GM23338 (cell line): ENCODE results near the gene LEFTY1. TPM values are rescaled to one million over a fixed set of nuclear protein-coding genes. Genes with fewer than 3 reads are reported as not detected.
A peak's percentile ranks its signal among the peaks of the same experiment; 100 is the strongest.

Experiments used
- ATAC-seq: fragments of 200-7000 bp; cut with Tn5 transposase; 3 replicates; pipeline ENCODE4 v1.9.1; 2020
- DNase-seq: peaks from one replicate; pipeline ENCODE4 v3.0.0-alpha.2; 2015; ENCODE audit warnings: low spot score
- H2AFZ ChIP-seq: fragments of 200-600 bp; sonication (generic); 2 replicates; pipeline ENCODE4 v1.8.0; 2016; ENCODE audit warnings: antibody characterized with exemption, mild to moderate bottlenecking, moderate library complexity
- H3F3A ChIP-seq: fragments of 200-600 bp; sonication (generic); replicated peaks from 2 replicates; pipeline ENCODE4 v1.8.0; 2017; ENCODE audit warnings: antibody characterized with exemption, mixed run types, low read depth
- H3K27ac ChIP-seq: fragments of 200-600 bp; sonication (generic); 2 replicates; pipeline ENCODE4 v1.6.1; 2016; ENCODE audit warnings: low read depth
- H3K27me3 ChIP-seq: fragments of 200-600 bp; sonication (generic); 2 replicates; pipeline ENCODE4 v1.8.0; 2016; ENCODE audit warnings: mild to moderate bottlenecking, mixed run types, moderate library complexity; ENCODE audit not compliant: insufficient read depth
- H3K36me3 ChIP-seq: fragments of 200-600 bp; sonication (generic); 2 replicates; pipeline ENCODE4 v1.8.0; 2016; ENCODE audit warnings: mild to moderate bottlenecking; ENCODE audit not compliant: insufficient read depth
- H3K4me1 ChIP-seq: fragments of 200-600 bp; sonication (generic); 2 replicates; pipeline ENCODE4 v1.8.0; 2016; ENCODE audit warnings: mild to moderate bottlenecking, moderate library complexity; ENCODE audit not compliant: insufficient read depth
- H3K4me2 ChIP-seq: fragments of 200-600 bp; sonication (generic); 2 replicates; pipeline ENCODE4 v1.7.1; 2017; ENCODE audit warnings: mixed run types
- H3K4me3 ChIP-seq: fragments of 200-600 bp; sonication (generic); 2 replicates; pipeline ENCODE4 v1.6.1; 2016; ENCODE audit warnings: mixed run types
- H3K79me2 ChIP-seq: fragments of 200-600 bp; sonication (generic); replicated peaks from 2 replicates; pipeline ENCODE4 v1.8.0; 2017; ENCODE audit warnings: mild to moderate bottlenecking; ENCODE audit not compliant: insufficient read depth
- H3K9me2 ChIP-seq: fragments of 200-600 bp; sonication (generic); 2 replicates; pipeline ENCODE4 v1.8.0; 2017; ENCODE audit not compliant: insufficient read depth
- H4K20me1 ChIP-seq: fragments of 200-600 bp; sonication (generic); replicated peaks from 2 replicates; pipeline ENCODE4 v1.8.0; 2017; ENCODE audit warnings: mild to moderate bottlenecking; ENCODE audit not compliant: insufficient read depth
- H3K27ac Mint-ChIP-seq: 2 replicates; pipeline ENCODE4 v1.8.0; 2020; ENCODE audit warnings: inconsistent platforms, mild to moderate bottlenecking, moderate library complexity, mixed read lengths
- H3K27me3 Mint-ChIP-seq: 3 replicates; pipeline ENCODE4 v1.8.0; 2022; ENCODE audit warnings: low read depth, mild to moderate bottlenecking, moderate library complexity, mixed read lengths, inconsistent platforms; ENCODE audit not compliant: insufficient read depth, poor library complexity
- H3K36me3 Mint-ChIP-seq: 3 replicates; pipeline ENCODE4 v1.8.0; 2021; ENCODE audit warnings: low read depth, mild to moderate bottlenecking, inconsistent platforms, moderate library complexity, mixed read lengths
- H3K4me1 Mint-ChIP-seq: 3 replicates; pipeline ENCODE4 v1.8.0; 2020; ENCODE audit warnings: mild to moderate bottlenecking, inconsistent platforms, mixed read lengths
- H3K4me3 Mint-ChIP-seq: 3 replicates; pipeline ENCODE4 v1.8.0; 2021; ENCODE audit warnings: moderate library complexity, mild to moderate bottlenecking, inconsistent platforms, mixed read lengths
- H3K9me3 Mint-ChIP-seq: 3 replicates; pipeline ENCODE4 v1.8.0; 2020; ENCODE audit warnings: moderate library complexity, mild to moderate bottlenecking, inconsistent platforms, mixed read lengths
- CREB1 ChIP-seq: fragments of 250-450 bp; sonication (Bioruptor Pico); IDR thresholded peaks from 2 replicates; pipeline ENCODE4 v1.5.0; 2020; ENCODE audit warnings: low read depth, mild to moderate bottlenecking, moderate library complexity
- NANOG ChIP-seq: IDR thresholded peaks from 2 replicates; pipeline ENCODE4 v1.6.1; 2016; ENCODE audit warnings: antibody characterized with exemption, borderline replicate concordance
- ZNF114 ChIP-seq: fragments of 250-450 bp; sonication (Bioruptor Pico); IDR thresholded peaks from 2 replicates; pipeline ENCODE4 v1.5.0; 2020; ENCODE audit warnings: mild to moderate bottlenecking, moderate library complexity
- ZNF331 ChIP-seq: fragments of 250-450 bp; sonication (Bioruptor Pico); IDR thresholded peaks from 2 replicates; pipeline ENCODE4 v1.5.0; 2020; ENCODE audit warnings: low read depth, mild to moderate bottlenecking, moderate library complexity
- polyA plus RNA-seq: library from polyadenylated mRNA; unstranded; fragments of >200 nt; fragmentation: Nextera tagmentation; extraction: Ambion mirVana; gene quantifications from 2 replicates; pipeline ENCODE4 v1.2.1, GENCODE V29; 2016
- total RNA-seq: library from RNA; depleted of rRNA; stranded (reverse); fragments of >200 nt; shearing (Covaris generic); gene quantifications from 2 replicates; pipeline ENCODE4 v1.2.3, GENCODE V29; 2014
- TF ChIP-seq, protein P1 (sequence below): fragments of 250-450 bp; sonication (Bioruptor Pico); IDR thresholded peaks from 2 replicates; pipeline ENCODE4 v1.5.0; 2020; ENCODE audit warnings: mild to moderate bottlenecking, moderate library complexity
- TF ChIP-seq, protein P2 (sequence below): IDR thresholded peaks from 2 replicates; pipeline ENCODE4 v1.6.1; 2016; ENCODE audit warnings: antibody characterized with exemption
- TF ChIP-seq, protein P3 (sequence below): IDR thresholded peaks from one replicate; pipeline ENCODE4 v1.6.1; 2018; ENCODE audit warnings: antibody characterized with exemption; ENCODE audit not compliant: unreplicated experiment

LEFTY1 gene
- total and polyA plus RNA-seq, 2 experiments from 2014 or later, result 27.5 to 65.4 TPM

DNA sequence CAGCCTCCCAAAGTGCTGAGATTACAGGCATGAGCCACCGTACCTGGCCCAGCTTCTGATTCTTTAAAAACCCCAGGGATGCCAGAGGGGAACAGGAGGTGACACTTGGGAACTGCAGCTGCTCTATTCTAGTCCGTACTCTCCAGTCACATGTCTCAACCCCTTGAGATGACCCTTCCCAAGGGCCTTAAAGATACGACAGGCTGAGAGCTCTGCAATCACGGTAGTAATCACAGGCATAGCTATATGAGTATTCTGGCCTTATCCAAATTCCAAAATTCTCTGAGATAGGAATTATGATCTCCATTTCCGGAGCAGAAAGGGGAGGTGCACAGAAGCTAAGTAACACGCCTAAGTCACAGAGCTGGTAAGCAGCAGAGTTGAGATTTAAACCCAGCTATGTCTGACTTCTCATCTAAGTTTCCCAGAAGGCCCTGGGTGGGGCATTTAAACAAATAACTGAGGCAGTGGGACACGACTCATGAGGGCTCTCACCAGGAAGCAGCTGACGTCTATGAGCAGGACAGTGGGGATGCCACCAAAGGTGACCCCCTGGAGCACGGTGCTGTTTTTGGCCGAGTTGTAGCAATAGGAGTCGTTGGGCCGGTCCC lies 11.9 kb downstream of the LEFTY1 start (continued):
- TF ChIP-seq, protein P1, sequence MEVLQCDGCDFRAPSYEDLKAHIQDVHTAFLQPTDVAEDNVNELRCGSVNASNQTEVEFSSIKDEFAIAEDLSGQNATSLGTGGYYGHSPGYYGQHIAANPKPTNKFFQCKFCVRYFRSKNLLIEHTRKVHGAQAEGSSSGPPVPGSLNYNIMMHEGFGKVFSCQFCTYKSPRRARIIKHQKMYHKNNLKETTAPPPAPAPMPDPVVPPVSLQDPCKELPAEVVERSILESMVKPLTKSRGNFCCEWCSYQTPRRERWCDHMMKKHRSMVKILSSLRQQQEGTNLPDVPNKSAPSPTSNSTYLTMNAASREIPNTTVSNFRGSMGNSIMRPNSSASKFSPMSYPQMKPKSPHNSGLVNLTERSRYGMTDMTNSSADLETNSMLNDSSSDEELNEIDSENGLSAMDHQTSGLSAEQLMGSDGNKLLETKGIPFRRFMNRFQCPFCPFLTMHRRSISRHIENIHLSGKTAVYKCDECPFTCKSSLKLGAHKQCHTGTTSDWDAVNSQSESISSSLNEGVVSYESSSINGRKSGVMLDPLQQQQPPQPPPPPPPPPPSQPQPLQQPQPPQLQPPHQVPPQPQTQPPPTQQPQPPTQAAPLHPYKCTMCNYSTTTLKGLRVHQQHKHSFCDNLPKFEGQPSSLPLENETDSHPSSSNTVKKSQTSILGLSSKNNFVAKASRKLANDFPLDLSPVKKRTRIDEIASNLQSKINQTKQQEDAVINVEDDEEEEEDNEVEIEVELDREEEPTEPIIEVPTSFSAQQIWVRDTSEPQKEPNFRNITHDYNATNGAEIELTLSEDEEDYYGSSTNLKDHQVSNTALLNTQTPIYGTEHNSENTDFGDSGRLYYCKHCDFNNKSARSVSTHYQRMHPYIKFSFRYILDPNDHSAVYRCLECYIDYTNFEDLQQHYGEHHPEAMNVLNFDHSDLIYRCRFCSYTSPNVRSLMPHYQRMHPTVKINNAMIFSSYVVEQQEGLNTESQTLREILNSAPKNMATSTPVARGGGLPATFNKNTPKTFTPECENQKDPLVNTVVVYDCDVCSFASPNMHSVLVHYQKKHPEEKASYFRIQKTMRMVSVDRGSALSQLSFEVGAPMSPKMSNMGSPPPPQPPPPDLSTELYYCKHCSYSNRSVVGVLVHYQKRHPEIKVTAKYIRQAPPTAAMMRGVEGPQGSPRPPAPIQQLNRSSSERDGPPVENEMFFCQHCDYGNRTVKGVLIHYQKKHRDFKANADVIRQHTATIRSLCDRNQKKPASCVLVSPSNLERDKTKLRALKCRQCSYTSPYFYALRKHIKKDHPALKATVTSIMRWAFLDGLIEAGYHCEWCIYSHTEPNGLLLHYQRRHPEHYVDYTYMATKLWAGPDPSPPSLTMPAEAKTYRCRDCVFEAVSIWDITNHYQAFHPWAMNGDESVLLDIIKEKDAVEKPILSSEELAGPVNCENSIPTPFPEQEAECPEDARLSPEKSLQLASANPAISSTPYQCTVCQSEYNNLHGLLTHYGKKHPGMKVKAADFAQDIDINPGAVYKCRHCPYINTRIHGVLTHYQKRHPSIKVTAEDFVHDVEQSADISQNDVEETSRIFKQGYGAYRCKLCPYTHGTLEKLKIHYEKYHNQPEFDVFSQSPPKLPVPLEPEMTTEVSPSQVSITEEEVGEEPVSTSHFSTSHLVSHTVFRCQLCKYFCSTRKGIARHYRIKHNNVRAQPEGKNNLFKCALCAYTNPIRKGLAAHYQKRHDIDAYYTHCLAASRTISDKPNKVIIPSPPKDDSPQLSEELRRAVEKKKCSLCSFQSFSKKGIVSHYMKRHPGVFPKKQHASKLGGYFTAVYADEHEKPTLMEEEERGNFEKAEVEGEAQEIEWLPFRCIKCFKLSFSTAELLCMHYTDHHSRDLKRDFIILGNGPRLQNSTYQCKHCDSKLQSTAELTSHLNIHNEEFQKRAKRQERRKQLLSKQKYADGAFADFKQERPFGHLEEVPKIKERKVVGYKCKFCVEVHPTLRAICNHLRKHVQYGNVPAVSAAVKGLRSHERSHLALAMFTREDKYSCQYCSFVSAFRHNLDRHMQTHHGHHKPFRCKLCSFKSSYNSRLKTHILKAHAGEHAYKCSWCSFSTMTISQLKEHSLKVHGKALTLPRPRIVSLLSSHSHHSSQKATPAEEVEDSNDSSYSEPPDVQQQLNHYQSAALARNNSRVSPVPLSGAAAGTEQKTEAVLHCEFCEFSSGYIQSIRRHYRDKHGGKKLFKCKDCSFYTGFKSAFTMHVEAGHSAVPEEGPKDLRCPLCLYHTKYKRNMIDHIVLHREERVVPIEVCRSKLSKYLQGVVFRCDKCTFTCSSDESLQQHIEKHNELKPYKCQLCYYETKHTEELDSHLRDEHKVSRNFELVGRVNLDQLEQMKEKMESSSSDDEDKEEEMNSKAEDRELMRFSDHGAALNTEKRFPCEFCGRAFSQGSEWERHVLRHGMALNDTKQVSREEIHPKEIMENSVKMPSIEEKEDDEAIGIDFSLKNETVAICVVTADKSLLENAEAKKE, result no peak
- TF ChIP-seq NANOG, result no peak

DNA sequence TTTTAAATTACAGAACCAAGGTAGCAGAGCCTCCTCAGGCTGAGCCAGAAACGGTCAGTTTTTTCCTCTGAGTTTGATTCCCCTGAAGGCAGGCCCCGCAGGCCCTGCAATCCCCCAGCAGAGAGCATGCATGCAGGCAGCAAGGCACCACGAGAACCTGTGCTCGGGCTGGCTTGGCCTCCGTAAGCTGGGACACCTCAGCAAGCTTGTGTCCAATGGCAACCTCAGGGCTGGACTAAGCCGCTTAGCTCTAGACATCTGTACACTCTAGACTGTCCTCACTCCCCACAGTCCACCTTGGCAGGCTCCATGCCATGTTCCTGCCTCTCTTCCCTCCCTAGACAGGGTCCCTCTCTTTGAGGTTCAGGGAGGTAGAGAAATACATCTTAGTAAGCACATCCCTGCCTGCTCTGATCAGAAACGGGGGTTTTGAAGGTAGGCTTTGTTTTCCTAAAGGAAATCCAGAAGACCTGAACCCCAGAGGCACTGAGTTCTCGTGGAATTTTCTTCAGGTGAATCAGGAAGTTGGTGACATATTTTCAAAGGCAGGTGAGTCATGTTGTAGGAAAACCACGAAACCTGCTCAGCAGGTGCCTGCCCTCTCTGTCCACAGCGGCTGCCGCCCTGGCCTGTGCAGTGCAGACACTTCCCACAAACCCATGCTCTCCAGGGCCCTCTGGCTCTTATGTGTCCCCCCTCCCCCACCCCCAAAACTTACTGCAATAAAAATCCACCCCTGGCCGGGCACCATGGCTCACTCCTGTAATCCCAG lies 13.7 kb downstream of the LEFTY1 start:
- Histone ChIP-seq H3K79me2 (peaks cover 42% of the 10 kb centered on the region), H3K9me2 (no peaks in the 10 kb centered on the region), H3K4me1 (peaks cover 19% of the 10 kb centered on the region), H3K36me3 (peaks cover 44% of the 10 kb centered on the region), H4K20me1 (peaks cover 20% of the 10 kb centered on the region), H3F3A (no peaks in the 10 kb centered on the region), H3K27ac (peak overlapping the region; percentile 69; the same call in 1 of the 2 replicates), H2AFZ (no peak overlapping the region), H3K4me2 (no peak overlapping the region), H3K27me3 (no peaks in the 10 kb centered on the region), H3K4me3 (no peak overlapping the region)
- 0 out of 2 replicates have a peak overlapping the region, but pooled peaks have one; percentile 36 for H3K27ac Mint-ChIP-seq
- no peak for DNase-seq
- ATAC-seq, result no peak
- H3K4me3 Mint-ChIP-seq, result no peak overlapping the region
- H3K36me3 Mint-ChIP-seq, result peaks cover 62% of the 10 kb centered on the region
- H3K27me3 Mint-ChIP-seq, result peaks cover 21% of the 10 kb centered on the region
- peaks cover 43% of the 10 kb centered on the region for H3K4me1 Mint-ChIP-seq
- no peaks in the 10 kb centered on the region for H3K9me3 Mint-ChIP-seq
- TF ChIP-seq, protein P2, sequence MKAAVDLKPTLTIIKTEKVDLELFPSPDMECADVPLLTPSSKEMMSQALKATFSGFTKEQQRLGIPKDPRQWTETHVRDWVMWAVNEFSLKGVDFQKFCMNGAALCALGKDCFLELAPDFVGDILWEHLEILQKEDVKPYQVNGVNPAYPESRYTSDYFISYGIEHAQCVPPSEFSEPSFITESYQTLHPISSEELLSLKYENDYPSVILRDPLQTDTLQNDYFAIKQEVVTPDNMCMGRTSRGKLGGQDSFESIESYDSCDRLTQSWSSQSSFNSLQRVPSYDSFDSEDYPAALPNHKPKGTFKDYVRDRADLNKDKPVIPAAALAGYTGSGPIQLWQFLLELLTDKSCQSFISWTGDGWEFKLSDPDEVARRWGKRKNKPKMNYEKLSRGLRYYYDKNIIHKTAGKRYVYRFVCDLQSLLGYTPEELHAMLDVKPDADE, result no peak
- TF ChIP-seq, protein P3, sequence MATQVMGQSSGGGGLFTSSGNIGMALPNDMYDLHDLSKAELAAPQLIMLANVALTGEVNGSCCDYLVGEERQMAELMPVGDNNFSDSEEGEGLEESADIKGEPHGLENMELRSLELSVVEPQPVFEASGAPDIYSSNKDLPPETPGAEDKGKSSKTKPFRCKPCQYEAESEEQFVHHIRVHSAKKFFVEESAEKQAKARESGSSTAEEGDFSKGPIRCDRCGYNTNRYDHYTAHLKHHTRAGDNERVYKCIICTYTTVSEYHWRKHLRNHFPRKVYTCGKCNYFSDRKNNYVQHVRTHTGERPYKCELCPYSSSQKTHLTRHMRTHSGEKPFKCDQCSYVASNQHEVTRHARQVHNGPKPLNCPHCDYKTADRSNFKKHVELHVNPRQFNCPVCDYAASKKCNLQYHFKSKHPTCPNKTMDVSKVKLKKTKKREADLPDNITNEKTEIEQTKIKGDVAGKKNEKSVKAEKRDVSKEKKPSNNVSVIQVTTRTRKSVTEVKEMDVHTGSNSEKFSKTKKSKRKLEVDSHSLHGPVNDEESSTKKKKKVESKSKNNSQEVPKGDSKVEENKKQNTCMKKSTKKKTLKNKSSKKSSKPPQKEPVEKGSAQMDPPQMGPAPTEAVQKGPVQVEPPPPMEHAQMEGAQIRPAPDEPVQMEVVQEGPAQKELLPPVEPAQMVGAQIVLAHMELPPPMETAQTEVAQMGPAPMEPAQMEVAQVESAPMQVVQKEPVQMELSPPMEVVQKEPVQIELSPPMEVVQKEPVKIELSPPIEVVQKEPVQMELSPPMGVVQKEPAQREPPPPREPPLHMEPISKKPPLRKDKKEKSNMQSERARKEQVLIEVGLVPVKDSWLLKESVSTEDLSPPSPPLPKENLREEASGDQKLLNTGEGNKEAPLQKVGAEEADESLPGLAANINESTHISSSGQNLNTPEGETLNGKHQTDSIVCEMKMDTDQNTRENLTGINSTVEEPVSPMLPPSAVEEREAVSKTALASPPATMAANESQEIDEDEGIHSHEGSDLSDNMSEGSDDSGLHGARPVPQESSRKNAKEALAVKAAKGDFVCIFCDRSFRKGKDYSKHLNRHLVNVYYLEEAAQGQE, result no peak
- TF ChIP-seq ZNF114 (CRISPR knock-in tag), result no peak
- TF ChIP-seq CREB1, result no peak
- no peak for TF ChIP-seq ZNF331 (CRISPR knock-in tag)
